HG02870 (cell line): ENCODE measurements around the gene CCL24.
"Not testable (repeated sequence)": the region's sequence is repeated elsewhere in the genome, so short reads cannot be mapped to it uniquely, and the experiment has no call there.

Experiments
- ATAC-seq: cut with Tn5 transposase; IDR thresholded peaks from one replicate; pipeline ENCODE4 v1.9.1; 2021; ENCODE audit warnings: mild to moderate bottlenecking, moderate library complexity; ENCODE audit not compliant: unreplicated experiment

CCL24 gene, protein sequence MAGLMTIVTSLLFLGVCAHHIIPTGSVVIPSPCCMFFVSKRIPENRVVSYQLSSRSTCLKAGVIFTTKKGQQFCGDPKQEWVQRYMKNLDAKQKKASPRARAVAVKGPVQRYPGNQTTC

DNA sequence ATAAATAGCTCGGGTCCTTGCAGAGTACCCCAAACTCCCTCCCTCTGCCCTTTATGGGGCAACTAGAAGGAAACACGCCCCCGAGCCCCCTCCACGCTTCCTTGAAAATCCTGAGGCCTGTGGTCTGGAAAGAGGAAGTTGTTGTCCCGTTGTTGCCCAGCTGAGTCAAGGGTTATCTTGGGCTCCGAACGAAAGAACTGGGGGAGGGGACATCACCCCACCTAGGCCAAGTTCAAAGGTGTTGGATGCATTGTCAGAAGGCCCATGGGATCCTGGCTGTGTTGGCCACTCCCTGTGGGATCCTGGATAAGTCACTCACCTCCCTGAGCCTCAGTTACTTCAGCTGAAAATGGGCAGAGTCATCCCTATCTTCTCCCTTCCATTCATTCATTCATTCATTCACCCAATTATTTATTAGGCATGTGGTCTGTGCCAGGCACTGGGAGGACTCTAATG is at the start of gene CCL24:
TSS of gene CCL24 (minus strand) at position 26 of the 456 bp plus-strand sequence. CDS start 91 bp downstream, outside the sequence.
- ATAC-seq = no peak

GRCh38 chr7:75861636-75862035 is 48.0 kb upstream of the CCL24 start:
- no peak for ATAC-seq

DNA sequence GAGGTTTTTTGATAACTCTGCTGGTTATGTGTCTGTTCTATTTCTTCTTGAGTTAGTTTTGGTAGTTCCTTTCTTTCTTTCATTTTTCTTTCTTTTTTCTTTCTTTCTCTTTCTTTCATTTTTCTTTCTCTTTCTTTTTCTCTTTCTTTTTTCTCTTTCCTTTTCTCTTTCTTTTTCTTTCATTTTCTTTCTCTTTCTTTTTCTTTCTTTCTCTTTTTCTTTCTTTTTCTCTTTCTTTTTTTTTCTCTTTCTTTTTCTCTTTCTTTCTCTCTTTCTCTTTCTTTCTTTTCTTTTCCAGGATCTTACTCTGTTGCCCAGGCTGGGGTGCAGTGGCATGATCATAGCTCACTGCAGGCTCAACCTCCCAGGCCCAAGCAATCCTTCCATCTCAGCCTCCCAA is 44.8 kb upstream of the CCL24 start:
- ATAC-seq = no peak

- no peak for ATAC-seq
These were observed 42.9 kb upstream of the CCL24 start for GRCh38 chr7:75856536-75856935.

DNA sequence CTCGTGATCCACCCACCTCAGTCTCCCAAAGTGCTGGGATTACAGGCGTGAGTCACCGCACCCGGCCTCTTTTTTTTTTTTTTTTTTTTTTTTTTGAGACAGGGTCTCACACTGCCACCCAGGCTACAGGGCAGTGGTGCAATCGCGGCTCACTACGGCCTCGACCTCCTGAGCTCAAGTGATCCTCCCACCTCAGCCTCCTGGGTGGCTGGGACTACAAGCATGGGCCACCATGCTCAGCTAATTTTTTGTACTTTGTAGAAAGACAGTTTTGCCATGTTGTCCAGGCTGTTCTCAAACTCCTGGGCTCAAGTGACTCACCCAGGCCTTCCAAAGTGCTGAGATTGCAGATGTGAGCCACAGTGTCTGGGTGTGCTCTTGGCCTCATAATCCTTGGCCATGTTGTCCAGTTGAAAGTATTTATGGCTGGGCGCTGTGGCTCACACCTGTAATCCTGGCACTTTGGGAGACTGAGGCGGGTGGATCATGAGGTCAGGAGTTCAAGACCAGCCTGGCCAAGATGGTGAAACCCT is 41.3 kb upstream of the CCL24 start:
- not testable (repeated sequence) for ATAC-seq

DNA sequence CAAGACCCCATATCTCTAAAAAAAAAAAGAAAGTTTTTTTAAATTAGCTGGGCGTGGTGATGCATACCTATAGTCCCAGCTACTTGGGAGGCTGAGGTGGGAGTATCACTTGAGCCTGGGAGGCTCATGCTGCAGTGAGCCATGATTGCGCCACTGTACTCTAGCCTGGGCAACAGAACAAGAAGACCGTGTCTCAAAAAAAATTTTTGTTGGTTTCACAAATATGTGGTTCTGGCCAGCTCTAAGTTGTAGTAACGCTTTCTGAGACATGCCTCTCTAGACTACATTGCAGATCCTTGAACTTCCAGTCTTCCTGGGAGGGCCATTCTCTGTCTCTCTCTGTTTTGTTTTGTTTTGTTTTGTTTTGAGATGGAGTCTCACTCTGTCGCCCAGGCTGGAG is 40.6 kb upstream of the CCL24 start:
- ATAC-seq = no peak

DNA sequence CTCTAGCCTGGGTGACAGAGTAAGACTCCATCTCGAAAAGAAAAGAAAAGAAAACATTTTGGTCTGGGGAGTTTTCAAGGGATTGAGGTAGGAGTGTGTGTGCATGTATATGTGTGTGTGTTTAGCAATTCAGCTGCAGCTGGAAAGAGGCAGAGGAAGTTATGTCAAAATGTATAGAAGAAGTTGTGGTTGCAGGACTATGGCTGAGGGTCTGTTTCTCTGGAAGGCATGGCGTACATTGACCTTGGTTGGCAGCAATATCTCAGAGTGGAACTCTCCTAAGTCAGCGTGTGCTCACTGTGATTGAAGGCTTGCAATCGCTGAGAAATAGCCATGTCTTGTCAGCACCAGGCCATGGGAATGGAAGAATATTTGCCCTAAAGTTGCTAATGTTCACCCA is 36.6 kb upstream of the CCL24 start:
- ATAC-seq = no peak

GRCh38 chr7:75849573-75849972 is 36.0 kb upstream of the CCL24 start:
- ATAC-seq = no peak

GRCh38 chr7:75847707-75848106 is 34.1 kb upstream of the CCL24 start:
- no peak for ATAC-seq

DNA sequence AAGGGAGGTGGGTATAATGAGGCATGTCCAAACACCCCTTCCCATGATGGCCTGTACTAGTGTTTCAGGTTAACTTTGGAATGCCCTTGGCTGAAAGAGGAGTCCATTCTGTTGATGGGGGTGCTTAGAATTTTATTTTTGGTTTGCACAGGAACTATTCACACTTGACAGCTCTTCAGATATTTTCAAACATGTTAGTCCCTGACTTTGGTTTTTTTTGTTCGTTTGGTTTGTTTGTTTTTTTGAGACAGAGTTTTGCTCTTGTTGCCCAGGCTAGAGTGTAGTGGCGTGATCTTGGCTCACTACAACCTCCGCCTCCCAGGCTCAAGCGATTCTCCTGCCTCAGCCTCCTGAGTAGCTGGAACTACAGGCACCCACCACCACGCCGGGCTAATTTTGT is 31.5 kb upstream of the CCL24 start:
- ATAC-seq = not testable (repeated sequence)

DNA sequence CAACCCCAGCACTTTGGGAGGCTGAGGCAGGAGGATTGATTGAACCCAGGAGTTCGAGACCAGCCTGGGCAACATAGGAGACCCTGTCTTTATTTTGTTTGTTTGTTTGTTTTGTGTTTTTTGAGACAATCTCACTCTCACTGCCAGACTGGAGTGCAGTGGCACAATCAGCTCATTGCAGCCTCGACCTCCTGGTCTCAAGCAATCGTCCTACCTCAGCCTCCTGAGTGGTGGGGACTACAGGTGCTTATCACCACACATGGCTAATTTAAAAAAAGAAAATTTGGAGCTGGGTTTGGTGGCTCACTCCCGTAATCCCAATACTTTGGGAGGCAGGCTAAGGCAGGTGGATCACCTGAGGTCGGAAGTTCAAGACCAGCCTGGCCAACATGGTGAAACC is 30.6 kb upstream of the CCL24 start:
- no peak for ATAC-seq

DNA sequence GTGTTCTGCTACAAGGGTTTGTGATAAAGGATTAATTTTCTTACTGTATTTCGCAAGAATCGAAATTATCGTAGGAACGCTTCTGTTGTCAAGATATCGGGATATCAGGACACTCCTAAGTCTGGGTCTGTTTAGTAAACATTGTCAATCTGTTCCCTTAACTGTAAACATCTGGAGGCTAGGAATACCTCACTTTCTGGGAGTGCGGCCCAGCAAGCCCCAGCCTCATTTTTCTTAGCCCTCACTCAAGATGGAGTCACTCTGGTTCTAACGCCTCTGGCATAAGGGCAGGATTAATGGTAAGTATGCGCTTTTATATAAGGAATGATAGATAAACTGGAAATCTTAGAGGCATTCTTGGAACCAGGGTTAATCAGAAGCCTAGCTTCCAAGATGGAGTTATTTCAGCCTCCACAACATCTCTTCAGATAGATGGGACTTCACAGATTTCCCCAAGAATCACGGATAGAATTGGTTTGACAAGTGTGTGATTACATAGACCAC is 30.1 kb upstream of the CCL24 start:
- ATAC-seq = no peak

GRCh38 chr7:75842836-75843446 is 29.3 kb upstream of the CCL24 start:
- ATAC-seq = peak; percentile 92

- no peak for ATAC-seq
These were observed 26.4 kb upstream of the CCL24 start for GRCh38 chr7:75840029-75840428.

GRCh38 chr7:75838281-75838930 is 24.8 kb upstream of the CCL24 start:
- not testable (repeated sequence) for ATAC-seq

GRCh38 chr7:75836798-75837197 is 23.2 kb upstream of the CCL24 start:
- ATAC-seq = no peak

GRCh38 chr7:75835688-75836285 is 22.2 kb upstream of the CCL24 start:
- no peak for ATAC-seq

GRCh38 chr7:75833662-75834061 is 20.1 kb upstream of the CCL24 start:
- ATAC-seq = not testable (repeated sequence)

- no peak for ATAC-seq
These were observed 17.4 kb upstream of the CCL24 start for GRCh38 chr7:75830978-75831377.

DNA sequence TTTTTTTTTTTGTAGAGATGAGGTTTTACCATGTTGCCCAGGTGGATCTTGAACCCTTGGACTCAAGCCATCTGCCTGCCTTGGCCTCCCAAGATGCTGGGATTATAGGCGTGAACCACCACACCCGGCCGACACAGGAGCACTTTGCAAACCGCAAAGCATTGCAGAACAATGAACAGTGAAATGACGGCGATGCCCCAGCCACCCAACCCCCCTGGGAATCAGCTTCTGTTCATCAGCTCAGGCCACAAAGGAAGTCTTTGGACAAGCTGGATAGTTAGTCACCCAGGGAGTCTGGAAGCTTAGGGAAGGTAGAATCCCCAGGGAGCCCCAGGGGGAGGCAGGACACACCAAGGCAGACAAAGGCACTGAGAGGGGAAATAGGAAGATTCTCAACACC is 16.1 kb upstream of the CCL24 start:
- not testable (repeated sequence) for ATAC-seq

DNA sequence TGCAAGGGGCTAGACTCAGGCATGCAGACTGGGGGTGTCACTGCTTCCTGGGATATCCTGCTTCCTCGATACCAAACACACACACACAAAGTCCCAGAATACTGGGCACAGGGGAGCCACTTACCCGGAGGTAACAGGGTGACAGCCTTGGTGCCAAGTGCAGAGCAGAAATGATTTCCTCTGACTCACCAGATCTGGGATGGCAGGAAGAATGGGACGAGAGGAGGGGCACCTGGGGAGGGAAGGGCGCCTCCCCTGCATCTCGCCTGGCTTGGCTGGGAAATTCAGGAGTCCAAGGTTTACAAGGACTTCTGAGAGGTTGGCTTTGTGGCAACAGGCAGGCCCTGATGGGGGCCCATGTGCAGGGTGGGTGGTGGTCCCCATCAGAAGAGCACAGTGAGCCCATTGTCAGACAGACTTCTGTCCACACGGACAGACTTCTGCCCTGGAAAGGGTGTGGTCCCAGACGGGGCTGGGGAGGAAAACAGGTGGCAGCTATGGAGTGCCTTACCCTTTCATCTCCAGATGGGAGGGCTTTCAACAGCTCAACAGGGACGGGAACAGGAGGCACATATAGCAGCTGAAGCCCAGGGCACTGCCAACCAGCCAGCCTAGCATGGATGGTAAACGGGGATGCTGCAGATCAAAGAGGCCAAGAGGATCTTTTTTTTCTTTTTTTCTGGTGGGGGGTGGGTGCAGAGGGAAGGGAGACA is 9.7 kb upstream of the CCL24 start:
- ATAC-seq = no peak
